ENCODE data around the gene FNBP1. TPM values are rescaled to one million over a fixed set of nuclear protein-coding genes. Genes with fewer than 3 reads are reported as not detected.

Gene FNBP1
- total and polyA plus RNA-seq, 2 of the 13 experiments (the other 11 are each of a cell fraction or from before 2014, with no cell fraction given), result 5.4 to 19.5 TPM

GRCh38 chr9:130028493-130029222 lies 14.3 kb downstream of the FNBP1 start (continued):
- TF ChIP-seq AHDC1 (CRISPR knock-in tag; IDR thresholded peaks at IDR 0.05; ENCODE audit: borderline replicate concordance) (peak; percentile 67; the same call in 1 of the 2 replicates), MIXL1 (CRISPR knock-in tag; IDR thresholded peaks at IDR 0.05) (no peak), SAP130 (CRISPR knock-in tag; IDR thresholded peaks at IDR 0.05; ENCODE audit: low read depth) (peak; percentile 84), TCF12 (IDR thresholded peaks at IDR 0.05) (no peak), TCF12 (CRISPR knock-in tag; IDR thresholded peaks at IDR 0.05) (no peak), ZNF264 (CRISPR knock-in tag; IDR thresholded peaks at IDR 0.05) (no peak), ZNF138 (CRISPR knock-in tag; IDR thresholded peaks at IDR 0.05; ENCODE audit: low read depth) (no peak), TP53 (CRISPR knock-in tag; conservative IDR thresholded peaks at IDR 0.05) (no peak), ZNF644 (CRISPR knock-in tag; IDR thresholded peaks at IDR 0.05; ENCODE audit: low read depth) (no peak), LRRFIP1 (CRISPR knock-in tag; conservative IDR thresholded peaks at IDR 0.05) (no peak), FLYWCH1 (CRISPR knock-in tag; IDR thresholded peaks at IDR 0.05) (no peak), FOSL2 (CRISPR knock-in tag; IDR thresholded peaks at IDR 0.05) (no peak), ZNF747 (CRISPR knock-in tag; IDR thresholded peaks at IDR 0.05; ENCODE audit: borderline replicate concordance) (peak; percentile 42; the same call in 1 of the 2 replicates), ZNF331 (CRISPR knock-in tag; IDR thresholded peaks at IDR 0.05) (peak; percentile 65), ZHX2 (IDR thresholded peaks at IDR 0.05; ENCODE audit: low read depth) (no peak), ZHX2 (CRISPR knock-in tag; IDR thresholded peaks at IDR 0.05; ENCODE audit: borderline replicate concordance) (no peak), PCBP1 (IDR thresholded peaks at IDR 0.05; ENCODE audit: borderline replicate concordance, low read depth, low read length) (no peak)
